GM23338 (cell line): Measurements from ENCODE around the gene CPSF4L. TPM values are rescaled to one million over a fixed set of nuclear protein-coding genes. Genes with fewer than 3 reads are reported as not detected.

ENCODE experiments used
- ATAC-seq: fragments of 200-7000 bp; cut with Tn5 transposase; 3 replicates; pipeline ENCODE4 v1.9.1; 2020
- DNase-seq: peaks from one replicate; pipeline ENCODE4 v3.0.0-alpha.2; 2015; ENCODE audit warnings: low spot score
- H2AFZ ChIP-seq: fragments of 200-600 bp; sonication (generic); 2 replicates; pipeline ENCODE4 v1.8.0; 2016; ENCODE audit warnings: antibody characterized with exemption, mild to moderate bottlenecking, moderate library complexity
- H3F3A ChIP-seq: fragments of 200-600 bp; sonication (generic); replicated peaks from 2 replicates; pipeline ENCODE4 v1.8.0; 2017; ENCODE audit warnings: antibody characterized with exemption, mixed run types, low read depth
- H3K27ac ChIP-seq: fragments of 200-600 bp; sonication (generic); 2 replicates; pipeline ENCODE4 v1.6.1; 2016; ENCODE audit warnings: low read depth
- H3K27me3 ChIP-seq: fragments of 200-600 bp; sonication (generic); 2 replicates; pipeline ENCODE4 v1.8.0; 2016; ENCODE audit warnings: mild to moderate bottlenecking, mixed run types, moderate library complexity; ENCODE audit not compliant: insufficient read depth
- H3K36me3 ChIP-seq: fragments of 200-600 bp; sonication (generic); 2 replicates; pipeline ENCODE4 v1.8.0; 2016; ENCODE audit warnings: mild to moderate bottlenecking; ENCODE audit not compliant: insufficient read depth
- H3K4me1 ChIP-seq: fragments of 200-600 bp; sonication (generic); 2 replicates; pipeline ENCODE4 v1.8.0; 2016; ENCODE audit warnings: mild to moderate bottlenecking, moderate library complexity; ENCODE audit not compliant: insufficient read depth
- H3K4me2 ChIP-seq: fragments of 200-600 bp; sonication (generic); 2 replicates; pipeline ENCODE4 v1.7.1; 2017; ENCODE audit warnings: mixed run types
- H3K4me3 ChIP-seq: fragments of 200-600 bp; sonication (generic); 2 replicates; pipeline ENCODE4 v1.6.1; 2016; ENCODE audit warnings: mixed run types
- H3K79me2 ChIP-seq: fragments of 200-600 bp; sonication (generic); replicated peaks from 2 replicates; pipeline ENCODE4 v1.8.0; 2017; ENCODE audit warnings: mild to moderate bottlenecking; ENCODE audit not compliant: insufficient read depth
- H3K9me2 ChIP-seq: fragments of 200-600 bp; sonication (generic); 2 replicates; pipeline ENCODE4 v1.8.0; 2017; ENCODE audit not compliant: insufficient read depth
- H4K20me1 ChIP-seq: fragments of 200-600 bp; sonication (generic); replicated peaks from 2 replicates; pipeline ENCODE4 v1.8.0; 2017; ENCODE audit warnings: mild to moderate bottlenecking; ENCODE audit not compliant: insufficient read depth
- H3K27ac Mint-ChIP-seq: 2 replicates; pipeline ENCODE4 v1.8.0; 2020; ENCODE audit warnings: inconsistent platforms, mild to moderate bottlenecking, moderate library complexity, mixed read lengths
- H3K27me3 Mint-ChIP-seq: 3 replicates; pipeline ENCODE4 v1.8.0; 2022; ENCODE audit warnings: low read depth, mild to moderate bottlenecking, moderate library complexity, mixed read lengths, inconsistent platforms; ENCODE audit not compliant: insufficient read depth, poor library complexity
- H3K36me3 Mint-ChIP-seq: 3 replicates; pipeline ENCODE4 v1.8.0; 2021; ENCODE audit warnings: low read depth, mild to moderate bottlenecking, inconsistent platforms, moderate library complexity, mixed read lengths
- H3K4me1 Mint-ChIP-seq: 3 replicates; pipeline ENCODE4 v1.8.0; 2020; ENCODE audit warnings: mild to moderate bottlenecking, inconsistent platforms, mixed read lengths
- H3K4me3 Mint-ChIP-seq: 3 replicates; pipeline ENCODE4 v1.8.0; 2021; ENCODE audit warnings: moderate library complexity, mild to moderate bottlenecking, inconsistent platforms, mixed read lengths
- H3K9me3 Mint-ChIP-seq: 3 replicates; pipeline ENCODE4 v1.8.0; 2020; ENCODE audit warnings: moderate library complexity, mild to moderate bottlenecking, inconsistent platforms, mixed read lengths
- CREB1 ChIP-seq: fragments of 250-450 bp; sonication (Bioruptor Pico); IDR thresholded peaks from 2 replicates; pipeline ENCODE4 v1.5.0; 2020; ENCODE audit warnings: low read depth, mild to moderate bottlenecking, moderate library complexity
- CTCF ChIP-seq, 2 experiments: fragments of 200-600 bp in 1 of 2; sonication (generic) in 1 of 2; conservative IDR thresholded peaks; 2 replicates each; pipeline versions ENCODE4 v1.5.1 to v1.6.1; 2016 to 2017; ENCODE audit warnings: antibody characterized with exemption in 2 of 2, low read depth in 2 of 2, mild to moderate bottlenecking in 2 of 2, moderate library complexity in 1 of 2
- ETS1 ChIP-seq: IDR thresholded peaks from 2 replicates; pipeline ENCODE4 v1.6.1; 2016; ENCODE audit warnings: antibody characterized with exemption
- EZH2 ChIP-seq: fragments of 200-600 bp; sonication (generic); IDR thresholded peaks from one replicate; pipeline ENCODE4 v1.8.0; 2017; ENCODE audit warnings: antibody characterized with exemption, mild to moderate bottlenecking, low read depth; ENCODE audit not compliant: unreplicated experiment
- EZH2phosphoT487 ChIP-seq: fragments of 200-600 bp; sonication (generic); IDR thresholded peaks from one replicate; pipeline ENCODE4 v1.8.1; 2018; ENCODE audit warnings: antibody characterized with exemption; ENCODE audit not compliant: unreplicated experiment
- JUNB ChIP-seq: IDR thresholded peaks from one replicate; pipeline ENCODE4 v1.6.1; 2016; ENCODE audit warnings: antibody characterized with exemption; ENCODE audit not compliant: unreplicated experiment
- NANOG ChIP-seq: IDR thresholded peaks from 2 replicates; pipeline ENCODE4 v1.6.1; 2016; ENCODE audit warnings: antibody characterized with exemption, borderline replicate concordance
- POLR2AphosphoS5 ChIP-seq: IDR thresholded peaks from 2 replicates; pipeline ENCODE4 v1.6.1; 2016; ENCODE audit warnings: antibody characterized with exemption, low read depth
- REST ChIP-seq: IDR thresholded peaks from one replicate; pipeline ENCODE4 v1.6.1; 2018; ENCODE audit warnings: antibody characterized with exemption; ENCODE audit not compliant: unreplicated experiment
- STAT1 ChIP-seq: IDR thresholded peaks from one replicate; pipeline ENCODE4 v1.6.1; 2016; ENCODE audit warnings: antibody characterized with exemption; ENCODE audit not compliant: unreplicated experiment
- ZNF114 ChIP-seq: fragments of 250-450 bp; sonication (Bioruptor Pico); IDR thresholded peaks from 2 replicates; pipeline ENCODE4 v1.5.0; 2020; ENCODE audit warnings: mild to moderate bottlenecking, moderate library complexity
- ZNF331 ChIP-seq: fragments of 250-450 bp; sonication (Bioruptor Pico); IDR thresholded peaks from 2 replicates; pipeline ENCODE4 v1.5.0; 2020; ENCODE audit warnings: low read depth, mild to moderate bottlenecking, moderate library complexity
- polyA plus RNA-seq: library from polyadenylated mRNA; unstranded; fragments of >200 nt; fragmentation: Nextera tagmentation; extraction: Ambion mirVana; gene quantifications from 2 replicates; pipeline ENCODE4 v1.2.1, GENCODE V29; 2016
- total RNA-seq: library from RNA; depleted of rRNA; stranded (reverse); fragments of >200 nt; shearing (Covaris generic); gene quantifications from 2 replicates; pipeline ENCODE4 v1.2.3, GENCODE V29; 2014

The CPSF4L gene
- total and polyA plus RNA-seq, 2 experiments from 2014 or later: not detected

GRCh38 chr17:73231395-73231794 is 30.3 kb downstream of the CPSF4L start (continued):
- TF ChIP-seq CTCF (conservative IDR thresholded peaks at IDR 0.05; ENCODE audit: low read depth in 2 of 2) (no peak), ZNF331 (no peak), NANOG (no peak), EZH2 (no peak), POLR2AphosphoS5 (no peak), CREB1 (CRISPR knock-in tag) (no peak), ZNF114 (CRISPR knock-in tag) (no peak), REST (no peak)

GRCh38 chr17:73230088-73230487 is 31.6 kb downstream of the CPSF4L start:
- H3F3A ChIP-seq: no peaks in the 10 kb centered on the region
- H3K27ac Mint-ChIP-seq: no peak overlapping the region
- no peak for TF ChIP-seq NANOG
- no peak for TF ChIP-seq STAT1
- TF ChIP-seq CREB1 (CRISPR knock-in tag): no peak
- TF ChIP-seq CTCF (conservative IDR thresholded peaks at IDR 0.05; ENCODE audit: low read depth in 2 of 2): no peak
- TF ChIP-seq POLR2AphosphoS5: no peak
- TF ChIP-seq ETS1: no peak
- TF ChIP-seq EZH2phosphoT487: no peak
- no peak for TF ChIP-seq ZNF114 (CRISPR knock-in tag)
- no peak for TF ChIP-seq JUNB
- no peak for TF ChIP-seq REST
- no peak for TF ChIP-seq ZNF331
- no peak for TF ChIP-seq EZH2

More at GRCh38 chr17:73230088-73230487, 31.6 kb downstream of the CPSF4L start:
- DNase-seq (no peak), ATAC-seq (no peak)
- H3K4me3 ChIP-seq: peak overlapping the region; percentile 94
- no peaks in the 10 kb centered on the region for H3K9me3 Mint-ChIP-seq
- H3K9me2 ChIP-seq: no peaks in the 10 kb centered on the region
- peaks cover 51% of the 10 kb centered on the region for H3K4me1 Mint-ChIP-seq
- no peak overlapping the region for H3K27ac ChIP-seq
- peaks cover 23% of the 10 kb centered on the region; the same call in 1 of the 2 replicates for H4K20me1 ChIP-seq
- peaks cover 89% of the 10 kb centered on the region for H3K79me2 ChIP-seq
- H3K36me3 ChIP-seq: peaks cover 4% of the 10 kb centered on the region; the same call in 1 of the 2 replicates
- peak overlapping the region; percentile 97 for H3K4me3 Mint-ChIP-seq
- H2AFZ ChIP-seq: no peak overlapping the region
- H3K27me3 ChIP-seq: no peaks in the 10 kb centered on the region
- H3K36me3 Mint-ChIP-seq: peaks cover 11% of the 10 kb centered on the region; the same call in 2 of the 3 replicates
- peaks cover 44% of the 10 kb centered on the region for H3K4me1 ChIP-seq
- H3K27me3 Mint-ChIP-seq: peaks cover 14% of the 10 kb centered on the region
- H3K4me2 ChIP-seq: peak overlapping the region; percentile 95
